ENCODE results near the gene SYTL4. TPM values are rescaled to one million over a fixed set of nuclear protein-coding genes. Genes with fewer than 3 reads are reported as not detected.

The SYTL4 gene
- total RNA-seq, 4 donors from 2014 or later = 17.7 to 102 (median 31.3) TPM

GRCh38 chrX:100636321-100636991 lies 95.5 kb downstream of the SYTL4 start, which contains the start of gene TSPAN6:
Gene TSPAN6 (minus strand): TSS chrX:100636806. CDS start chrX:100636694, 112 bp downstream.
- Histone ChIP-seq H3K4me1 (no peaks in the 10 kb centered on the region), H3K27ac (peak within 1 kb of the TSS; percentile 14 to 67 (median 54)), H3K9me3 (no peaks in the 10 kb centered on the region), H3K27me3 (no peaks in the 10 kb centered on the region), H3K36me3 (peaks cover 0 to 7% (median 0%) of the 10 kb centered on the region in 3 donors), H3K4me3 (peak within 1 kb of the TSS; percentile 26 to 63 (median 49))
- TF ChIP-seq, protein P1, sequence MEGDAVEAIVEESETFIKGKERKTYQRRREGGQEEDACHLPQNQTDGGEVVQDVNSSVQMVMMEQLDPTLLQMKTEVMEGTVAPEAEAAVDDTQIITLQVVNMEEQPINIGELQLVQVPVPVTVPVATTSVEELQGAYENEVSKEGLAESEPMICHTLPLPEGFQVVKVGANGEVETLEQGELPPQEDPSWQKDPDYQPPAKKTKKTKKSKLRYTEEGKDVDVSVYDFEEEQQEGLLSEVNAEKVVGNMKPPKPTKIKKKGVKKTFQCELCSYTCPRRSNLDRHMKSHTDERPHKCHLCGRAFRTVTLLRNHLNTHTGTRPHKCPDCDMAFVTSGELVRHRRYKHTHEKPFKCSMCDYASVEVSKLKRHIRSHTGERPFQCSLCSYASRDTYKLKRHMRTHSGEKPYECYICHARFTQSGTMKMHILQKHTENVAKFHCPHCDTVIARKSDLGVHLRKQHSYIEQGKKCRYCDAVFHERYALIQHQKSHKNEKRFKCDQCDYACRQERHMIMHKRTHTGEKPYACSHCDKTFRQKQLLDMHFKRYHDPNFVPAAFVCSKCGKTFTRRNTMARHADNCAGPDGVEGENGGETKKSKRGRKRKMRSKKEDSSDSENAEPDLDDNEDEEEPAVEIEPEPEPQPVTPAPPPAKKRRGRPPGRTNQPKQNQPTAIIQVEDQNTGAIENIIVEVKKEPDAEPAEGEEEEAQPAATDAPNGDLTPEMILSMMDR (IDR thresholded peaks at IDR 0.05) = peak in 5 of 6 experiments; percentile 8 to 54 (median 49)
- peak in 1 of 2 donors; percentile 33 for TF ChIP-seq POLR2A (IDR thresholded peaks at IDR 0.05)
- peak; percentile 54 to 88 (median 76) for DNase-seq

- Histone ChIP-seq H3K9me3 (no peaks in the 10 kb centered on the region), H3K27ac (peak overlapping the region; percentile 14 to 67 (median 54)), H3K4me1 (no peaks in the 10 kb centered on the region), H3K27me3 (no peaks in the 10 kb centered on the region), H3K4me3 (peak overlapping the region in 3 of 4 donors; percentile 39 to 63 (median 59)), H3K36me3 (peaks cover 0 to 7% (median 0%) of the 10 kb centered on the region in 3 donors)
- no peak for DNase-seq
- TF ChIP-seq, protein P1 (IDR thresholded peaks at IDR 0.05) = no peak
- no peak for TF ChIP-seq POLR2A (IDR thresholded peaks at IDR 0.05)
These were observed 96.0 kb downstream of the SYTL4 start for GRCh38 chrX:100635989-100636320.

DNA sequence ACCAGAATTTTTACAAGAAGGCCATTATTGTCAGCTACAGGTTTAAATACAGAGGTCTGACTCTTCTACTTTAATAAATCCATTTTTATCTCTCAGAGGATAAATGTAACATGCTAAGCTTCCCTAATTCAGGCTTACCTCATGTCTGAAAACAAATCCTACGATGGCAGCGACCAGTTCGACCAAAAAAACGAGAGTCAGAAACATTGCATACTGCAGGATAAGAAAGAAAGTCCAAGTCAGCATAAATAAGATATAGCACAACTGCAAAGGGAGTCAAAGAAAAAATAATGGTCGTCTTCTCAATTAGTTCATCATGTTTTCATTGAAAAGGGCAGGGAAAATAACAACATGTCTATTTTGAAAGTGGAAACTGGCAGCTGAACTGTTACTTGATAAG lies 96.9 kb downstream of the SYTL4 start:
- Histone ChIP-seq H3K27me3 (no peaks in the 10 kb centered on the region), H3K9me3 (no peaks in the 10 kb centered on the region), H3K4me3 (no peak overlapping the region), H3K4me1 (no peaks in the 10 kb centered on the region), H3K27ac (no peak overlapping the region), H3K36me3 (peaks cover 0 to 7% (median 0%) of the 10 kb centered on the region in 3 donors)
- no peak for DNase-seq
- TF ChIP-seq, protein P1 (IDR thresholded peaks at IDR 0.05) = no peak
- no peak for TF ChIP-seq POLR2A (IDR thresholded peaks at IDR 0.05)

DNA sequence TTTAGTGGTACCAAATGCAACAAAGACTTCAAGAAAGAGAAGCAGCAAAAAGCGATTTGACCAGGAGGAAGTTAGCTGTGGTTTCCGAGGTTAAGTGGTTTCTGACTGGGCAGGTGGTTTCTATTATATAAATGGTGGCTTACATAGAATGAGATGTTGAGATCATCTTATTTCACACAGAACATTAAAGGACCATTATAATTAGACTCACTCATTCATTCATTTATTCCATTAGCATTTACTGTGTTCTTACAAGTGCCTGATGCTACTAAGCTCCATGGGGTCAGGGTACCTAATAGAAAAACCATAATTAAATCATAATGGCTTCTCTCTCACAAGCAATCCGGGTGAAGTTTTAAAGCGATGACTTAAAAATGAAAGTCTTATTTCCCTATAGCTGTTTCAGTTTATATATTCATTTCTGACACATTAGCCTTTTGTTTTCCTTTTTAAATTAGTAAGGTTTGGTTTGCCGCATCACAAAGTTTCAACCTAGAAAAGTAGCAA lies 105.9 kb downstream of the SYTL4 start:
- no peak for TF ChIP-seq POLR2A (IDR thresholded peaks at IDR 0.05)
- TF ChIP-seq, protein P1 (IDR thresholded peaks at IDR 0.05) = no peak
- no peak for DNase-seq
- Histone ChIP-seq H3K4me3 (no peak overlapping the region), H3K4me1 (no peaks in the 10 kb centered on the region), H3K36me3 (no peaks in the 10 kb centered on the region), H3K27me3 (no peaks in the 10 kb centered on the region), H3K27ac (no peak overlapping the region), H3K9me3 (no peaks in the 10 kb centered on the region)

Other genes with a start within 250 kb of the SYTL4 start
- 1 to 10 TPM in 1 of 4 donors, not detected in 3; 3.1 TPM for gene TNMD, start 147.2 kb downstream of the SYTL4 start, total RNA-seq
- 10 to 100 TPM; 19.0 to 42.9 (median 29.9) TPM for gene TSPAN6, start 95.3 kb downstream of the SYTL4 start, total RNA-seq
- 10 to 100 TPM in 2 of 4 donors, 1 to 10 TPM in 2; 8.1 to 66.8 (median 11.2) TPM for gene SRPX2, start 87.9 kb downstream of the SYTL4 start, total RNA-seq
- gene CSTF2, start 88.3 kb upstream of the SYTL4 start, total RNA-seq = 10 to 100 TPM; 20.1 to 30.1 (median 25.4) TPM
- gene NOX1, start 142.2 kb upstream of the SYTL4 start, total RNA-seq = 1 to 10 TPM in 2 of 4 donors, under 1 TPM in 1, not detected in 1; 0.88 to 2.7 (median 1.9) TPM
- 10 to 100 TPM in 3 of 4 donors, 1 to 10 TPM in 1; 5.0 to 63.7 (median 23.1) TPM for gene XKRX, start 196.8 kb upstream of the SYTL4 start, total RNA-seq
- not detected for gene ARL13A, start 237.6 kb upstream of the SYTL4 start, total RNA-seq